DND-41 (cell line): ENCODE data around the gene PPM1F.

Experiments used
- CTCF ChIP-seq: IDR thresholded peaks from 2 replicates; pipeline ENCODE4 v1.5.1; 2012; ENCODE audit warnings: borderline replicate concordance, low read length, moderate library complexity, mild to moderate bottlenecking; ENCODE audit not compliant: poor library complexity, severe bottlenecking; ENCODE audit errors: extremely low read depth
- EZH2 ChIP-seq: IDR thresholded peaks from 3 replicates; pipeline ENCODE4 v1.6.1; 2012; ENCODE audit warnings: borderline replicate concordance, low read depth, mild to moderate bottlenecking, moderate library complexity, low read length, inconsistent platforms; ENCODE audit not compliant: severe bottlenecking

GRCh38 chr22:21917959-21918261 is 34.7 kb downstream of the PPM1F start:
- TF ChIP-seq CTCF (no peak), EZH2 (no peak)
